GM21360 (cell line): ENCODE results near the gene MACF1.

Experiments used
- ATAC-seq: cut with Tn5 transposase; IDR thresholded peaks from one replicate; pipeline ENCODE4 v1.9.1; 2021; ENCODE audit warnings: mild to moderate bottlenecking, moderate library complexity; ENCODE audit not compliant: unreplicated experiment

Gene MACF1

DNA sequence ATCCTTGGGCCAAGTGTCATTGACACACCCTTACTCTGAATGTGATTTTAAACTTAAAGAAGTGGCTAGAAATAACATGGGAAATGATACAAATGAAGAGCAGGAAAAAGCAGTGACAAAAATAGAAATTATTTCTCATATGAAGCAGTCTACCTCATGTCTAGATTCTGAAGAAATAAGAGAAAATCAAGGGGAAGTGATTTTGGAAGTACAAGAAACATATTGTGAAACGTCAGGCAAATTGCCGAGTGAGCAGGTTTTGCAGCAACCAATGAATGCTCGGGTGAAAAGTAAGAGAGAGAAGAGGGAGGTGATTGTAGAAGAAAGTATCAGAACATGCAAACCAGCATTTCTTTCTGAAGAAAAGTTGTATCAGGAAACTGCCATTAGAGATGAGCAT, 130.7 kb downstream of the MACF1 start:
- no peak for ATAC-seq

DNA sequence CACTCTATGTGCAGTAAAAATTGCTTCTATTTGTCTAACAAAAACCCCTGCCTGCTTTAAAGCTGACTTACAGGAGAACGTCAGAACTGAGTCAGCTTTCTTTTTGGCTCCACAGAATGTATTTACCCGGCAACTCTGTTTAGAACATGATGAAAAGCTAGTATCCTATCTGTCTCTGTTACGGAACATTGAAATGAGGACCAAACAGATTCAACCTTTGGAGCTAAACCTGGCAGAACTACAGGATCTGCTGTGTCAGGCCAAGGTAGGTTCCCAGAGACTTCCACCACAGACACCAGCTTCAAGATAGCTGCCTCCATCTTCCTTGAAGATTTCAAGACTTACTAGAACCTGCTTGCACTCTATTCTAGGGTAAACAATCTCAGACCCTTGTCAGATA, 132.6 kb downstream of the MACF1 start:
- no peak for ATAC-seq

DNA sequence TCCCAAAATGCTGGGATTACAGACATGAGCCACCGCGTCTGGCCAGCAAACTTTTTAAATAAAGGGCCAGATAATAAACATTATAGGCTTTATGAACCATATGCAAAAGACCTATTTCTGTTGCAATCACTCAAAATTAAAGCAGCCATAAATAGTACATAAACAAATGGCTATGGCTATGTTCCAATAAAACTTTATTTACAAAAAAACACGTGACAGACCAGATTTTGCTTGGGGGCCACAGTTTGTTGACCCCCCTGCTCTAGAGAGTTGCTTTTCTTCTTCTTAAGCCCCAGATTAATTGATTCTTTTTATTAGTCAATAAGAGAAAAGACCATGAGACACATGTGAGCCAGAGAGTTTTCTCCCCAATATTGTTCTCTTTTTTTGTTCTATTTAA, 138.3 kb downstream of the MACF1 start:
- no peak for ATAC-seq

DNA sequence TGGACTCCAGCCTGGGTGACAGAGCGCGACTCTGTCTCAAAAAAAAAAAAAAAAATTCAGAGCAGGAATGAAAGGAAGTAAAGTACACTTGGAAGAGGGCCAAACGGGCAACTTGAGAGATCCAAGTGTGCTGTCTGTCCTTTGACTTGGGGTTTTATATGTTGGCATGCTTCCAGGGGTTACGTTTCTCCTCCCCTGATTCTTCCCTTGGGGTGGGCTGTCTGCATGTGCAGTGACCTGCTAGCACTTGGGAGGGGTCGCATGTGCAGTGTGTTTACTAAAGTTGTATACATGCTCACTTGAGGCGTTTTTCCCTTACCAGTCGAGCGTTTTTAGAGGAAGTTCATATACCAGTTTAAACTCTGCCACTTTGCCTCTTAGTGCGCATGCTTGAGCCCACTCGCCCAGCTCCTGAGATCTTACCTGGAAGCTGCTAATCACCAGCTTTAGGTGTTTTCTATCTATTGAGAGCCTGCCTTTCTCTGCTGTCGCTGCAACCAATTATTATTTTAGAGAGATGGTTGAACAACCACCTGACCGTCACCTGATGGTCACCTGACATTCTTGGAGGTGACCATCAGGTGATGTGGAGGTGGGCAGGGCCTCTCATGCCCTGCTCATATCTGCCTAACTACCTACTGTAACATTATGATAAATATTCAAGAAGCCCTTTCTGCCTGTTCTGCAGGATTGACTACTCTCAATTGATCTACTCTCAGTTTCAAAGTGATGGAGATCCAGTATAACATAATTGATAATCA, 140.1 kb downstream of the MACF1 start:
- no peak for ATAC-seq

DNA sequence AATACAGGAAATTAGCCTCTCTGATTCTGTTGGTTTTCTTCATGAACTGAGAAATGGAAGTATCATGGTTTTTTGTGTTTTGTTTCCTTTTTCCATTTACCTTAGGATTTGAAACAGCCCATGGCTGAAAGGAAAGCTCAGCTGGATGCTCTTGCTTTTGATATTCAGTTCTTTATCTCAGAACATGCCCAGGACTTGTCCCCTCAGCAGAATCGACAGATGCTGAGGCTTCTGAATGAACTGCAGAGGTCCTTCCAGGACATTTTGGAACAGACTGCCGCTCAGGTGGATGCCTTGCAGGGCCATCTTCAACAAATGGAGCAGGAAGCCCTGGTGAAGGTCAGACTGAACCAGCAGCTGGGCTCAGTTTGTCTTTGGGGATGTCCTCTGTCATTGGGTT, 142.4 kb downstream of the MACF1 start:
- no peak for ATAC-seq

DNA sequence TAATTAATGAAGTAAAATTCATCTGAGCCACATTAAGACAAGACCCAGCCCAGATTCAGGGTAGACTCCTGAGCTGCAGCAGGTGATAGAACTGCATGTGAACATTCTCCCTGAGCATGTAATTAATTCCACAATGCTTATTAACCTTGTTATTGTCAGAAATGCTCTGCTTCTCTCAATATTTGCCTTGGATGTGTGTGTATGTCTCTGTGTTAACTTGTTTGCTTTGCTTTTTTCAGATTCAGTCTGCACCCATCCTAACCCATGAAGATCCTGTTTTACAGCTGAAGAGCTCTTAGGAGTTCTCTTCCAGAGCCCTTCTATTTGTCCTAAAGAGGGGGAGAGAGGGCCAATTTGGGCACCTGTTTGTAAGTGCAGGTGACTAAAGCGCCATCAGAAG, 143.8 kb downstream of the MACF1 start:
- no peak for ATAC-seq

DNA sequence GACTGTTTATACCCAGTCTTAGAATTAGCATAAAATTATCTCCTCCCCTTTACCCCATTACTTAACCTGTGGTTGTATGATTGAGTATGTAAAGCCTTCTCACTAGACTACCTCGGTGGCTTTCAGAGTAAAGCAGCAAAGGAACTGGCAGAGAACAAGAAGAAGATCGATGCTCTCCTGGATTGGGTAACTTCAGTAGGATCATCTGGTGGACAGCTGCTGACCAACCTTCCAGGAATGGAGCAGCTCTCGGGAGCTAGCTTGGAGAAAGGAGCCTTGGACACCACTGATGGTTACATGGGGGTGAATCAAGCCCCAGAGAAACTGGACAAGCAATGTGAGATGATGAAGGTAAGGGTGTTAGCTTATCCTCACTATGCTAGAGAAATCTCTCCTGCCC, 148.4 kb downstream of the MACF1 start:
- no peak for ATAC-seq

DNA sequence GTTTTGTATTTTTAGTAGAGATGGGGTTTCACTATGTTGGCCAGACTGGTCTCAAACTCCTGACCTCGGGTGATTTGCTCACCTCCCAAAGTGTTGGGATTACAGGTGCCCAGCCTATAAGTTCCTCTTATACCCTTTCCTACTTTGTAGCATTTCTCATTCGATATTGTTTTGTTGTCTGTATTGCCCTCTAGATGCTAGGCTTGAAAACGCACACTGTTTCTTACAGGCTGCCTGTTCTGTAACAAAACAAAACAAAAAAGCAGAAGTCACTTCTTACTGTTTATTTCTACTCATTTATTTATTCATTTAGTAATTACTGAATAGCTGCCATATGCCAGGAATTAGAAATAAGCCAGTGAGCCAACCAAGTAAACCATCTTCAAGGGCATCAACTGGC, 150.1 kb downstream of the MACF1 start:
- ATAC-seq = no peak

DNA sequence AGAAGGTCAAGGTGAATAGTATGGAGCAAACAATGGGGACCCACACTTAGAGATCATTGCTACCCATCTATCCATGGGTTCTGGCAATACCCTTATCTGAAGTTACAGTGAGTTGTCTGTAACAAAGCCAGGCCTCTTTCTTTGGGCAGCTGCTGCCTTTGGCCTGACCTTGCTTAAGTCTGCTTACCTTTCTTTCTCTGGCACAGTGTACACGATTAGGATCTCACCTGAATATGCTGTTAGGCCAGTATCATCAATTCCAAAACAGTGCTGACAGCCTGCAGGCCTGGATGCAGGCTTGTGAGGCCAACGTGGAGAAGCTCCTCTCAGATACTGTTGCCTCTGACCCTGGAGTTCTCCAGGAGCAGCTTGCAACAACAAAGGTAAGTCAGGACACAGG, 154.0 kb downstream of the MACF1 start:
- ATAC-seq = no peak

DNA sequence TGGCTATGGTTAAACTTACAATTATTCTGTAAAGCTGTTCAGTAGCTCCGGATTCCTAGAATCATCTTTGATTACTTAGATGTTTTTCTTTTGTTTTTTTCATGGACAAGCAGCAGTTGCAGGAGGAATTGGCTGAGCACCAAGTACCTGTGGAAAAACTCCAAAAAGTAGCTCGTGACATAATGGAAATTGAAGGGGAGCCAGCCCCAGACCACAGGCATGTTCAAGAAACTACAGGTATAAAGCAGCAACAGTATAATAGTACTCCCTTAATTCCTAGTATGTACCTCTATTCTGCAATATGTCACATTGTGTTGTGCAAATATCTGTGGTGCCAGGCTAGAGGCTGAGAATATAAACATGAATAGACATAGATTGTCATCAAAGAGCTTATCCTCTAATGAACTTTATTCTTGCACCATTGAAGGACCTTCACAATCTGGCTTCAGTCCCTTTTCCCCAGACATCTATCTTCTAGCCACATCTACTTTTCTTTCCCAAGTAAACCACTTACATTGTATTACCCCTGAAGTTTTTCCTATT, 154.6 kb downstream of the MACF1 start:
- no peak for ATAC-seq

DNA sequence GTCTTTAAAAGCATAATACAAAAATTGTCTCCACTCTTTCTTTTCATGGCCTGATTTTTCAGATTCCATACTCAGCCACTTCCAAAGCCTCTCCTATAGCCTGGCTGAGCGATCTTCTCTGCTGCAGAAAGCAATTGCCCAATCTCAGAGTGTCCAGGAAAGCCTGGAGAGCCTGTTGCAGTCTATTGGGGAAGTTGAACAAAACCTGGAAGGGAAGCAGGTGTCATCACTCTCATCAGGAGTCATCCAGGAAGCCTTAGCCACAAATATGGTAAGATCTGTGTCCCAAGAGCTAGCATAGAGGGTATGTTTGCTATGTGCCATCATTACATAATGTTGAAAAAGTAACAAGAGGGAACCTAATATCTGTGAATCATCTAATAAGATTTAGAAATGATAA, 156.2 kb downstream of the MACF1 start:
- no peak for ATAC-seq

DNA sequence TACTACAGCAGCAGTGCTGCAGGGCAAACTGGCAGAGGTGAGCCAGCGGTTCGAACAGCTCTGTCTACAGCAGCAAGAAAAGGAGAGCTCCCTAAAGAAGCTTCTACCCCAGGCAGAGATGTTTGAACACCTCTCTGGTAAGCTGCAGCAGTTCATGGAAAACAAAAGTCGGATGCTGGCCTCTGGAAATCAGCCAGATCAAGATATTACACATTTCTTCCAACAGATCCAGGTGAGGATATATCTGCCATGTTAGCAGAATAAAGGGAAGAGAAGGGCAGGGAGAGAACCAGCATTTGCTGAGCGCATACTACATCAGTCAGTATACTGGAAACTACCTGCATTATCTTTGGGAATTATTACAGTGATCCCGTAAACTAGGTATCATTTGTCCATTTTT, 157.0 kb downstream of the MACF1 start:
- ATAC-seq = no peak

DNA sequence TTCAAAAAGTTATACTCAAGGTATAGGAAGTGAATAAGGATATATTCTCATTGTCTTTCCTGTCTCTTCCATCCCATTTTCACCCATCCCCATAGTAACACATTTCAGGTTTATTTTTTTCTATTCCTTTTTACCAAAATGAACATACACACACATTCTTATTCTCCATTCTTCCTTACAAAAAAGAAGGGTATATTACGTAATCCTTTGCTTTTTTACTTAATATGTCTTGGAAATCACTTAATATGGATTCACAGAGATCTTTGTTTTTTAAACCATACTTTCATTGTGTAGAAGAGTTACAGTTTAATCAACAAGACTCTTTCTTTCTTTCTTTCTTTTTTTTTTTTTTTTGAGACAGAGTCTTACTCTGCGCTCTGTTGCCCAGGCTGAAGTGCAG, 158.8 kb downstream of the MACF1 start:
- ATAC-seq = no peak

DNA sequence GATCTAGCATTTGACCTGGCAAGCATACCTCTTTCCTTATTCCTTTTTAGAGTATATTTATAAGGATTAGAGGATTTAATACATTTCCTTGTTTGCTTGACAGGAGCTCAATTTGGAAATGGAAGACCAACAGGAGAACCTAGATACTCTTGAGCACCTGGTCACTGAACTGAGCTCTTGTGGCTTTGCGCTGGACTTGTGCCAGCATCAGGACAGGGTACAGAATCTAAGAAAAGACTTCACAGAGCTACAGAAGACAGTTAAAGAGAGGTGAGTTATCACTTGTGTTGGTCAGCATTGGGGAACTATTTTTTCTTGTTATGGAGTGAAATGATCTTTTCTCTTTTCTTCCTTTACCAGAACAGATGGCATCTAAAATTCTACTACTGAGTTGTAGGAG, 163.6 kb downstream of the MACF1 start:
- no peak for ATAC-seq

DNA sequence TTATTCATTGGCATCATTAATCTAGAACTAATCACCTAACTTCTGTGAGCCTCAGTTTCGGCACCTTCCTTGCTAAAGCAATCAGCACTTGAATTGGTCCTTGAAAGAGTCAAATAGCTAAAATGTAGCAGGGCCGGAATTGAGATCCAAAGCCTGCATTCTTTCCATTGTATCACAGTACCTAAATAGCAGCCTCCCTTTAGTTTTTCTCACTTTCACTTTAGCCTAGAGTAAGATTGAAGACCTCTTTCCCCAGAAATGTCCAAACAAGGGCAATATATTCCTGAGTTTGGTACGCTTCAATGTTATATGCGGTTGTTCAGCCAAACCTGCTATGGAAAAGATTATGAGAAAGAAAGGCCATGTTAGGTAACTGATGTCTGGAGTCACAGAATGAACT, 165.1 kb downstream of the MACF1 start:
- no peak for ATAC-seq

DNA sequence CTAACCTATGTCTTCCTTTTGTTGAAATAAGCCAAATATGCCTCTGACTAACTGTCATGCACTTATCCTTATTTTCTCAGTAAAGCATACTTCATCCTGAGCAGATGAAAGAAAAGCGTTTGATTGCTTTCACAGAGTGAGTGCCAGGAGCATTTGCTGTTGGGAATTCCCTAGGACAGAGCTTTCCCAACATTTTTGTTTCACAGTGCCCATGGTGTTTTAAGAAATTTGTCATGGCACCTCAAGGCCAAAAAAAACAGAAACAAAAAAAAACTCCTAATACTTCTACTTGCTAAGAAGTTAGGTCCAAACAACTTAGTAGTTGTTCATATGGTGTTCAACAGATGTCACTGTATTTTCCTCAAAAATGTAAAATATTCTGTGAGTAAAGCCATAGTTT, 166.1 kb downstream of the MACF1 start:
- no peak for ATAC-seq

DNA sequence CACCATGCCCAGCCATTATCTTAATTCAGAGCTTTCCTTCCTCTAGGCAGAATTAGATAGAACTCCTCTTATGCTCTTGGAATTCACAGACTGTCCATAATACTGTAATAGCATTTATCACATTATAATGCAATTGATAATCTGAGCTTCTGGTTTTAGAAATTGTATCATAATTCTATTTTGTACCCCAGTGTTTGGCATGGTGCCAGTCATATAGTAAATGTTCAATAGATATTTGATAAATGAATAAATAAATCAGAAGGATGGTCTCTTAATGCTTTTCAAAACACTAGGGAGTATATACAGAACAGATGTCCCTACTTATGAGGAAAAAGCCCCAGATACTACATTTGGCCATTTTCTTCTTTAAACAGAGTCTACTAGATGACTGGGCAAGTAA, 167.6 kb downstream of the MACF1 start:
- ATAC-seq = no peak

DNA sequence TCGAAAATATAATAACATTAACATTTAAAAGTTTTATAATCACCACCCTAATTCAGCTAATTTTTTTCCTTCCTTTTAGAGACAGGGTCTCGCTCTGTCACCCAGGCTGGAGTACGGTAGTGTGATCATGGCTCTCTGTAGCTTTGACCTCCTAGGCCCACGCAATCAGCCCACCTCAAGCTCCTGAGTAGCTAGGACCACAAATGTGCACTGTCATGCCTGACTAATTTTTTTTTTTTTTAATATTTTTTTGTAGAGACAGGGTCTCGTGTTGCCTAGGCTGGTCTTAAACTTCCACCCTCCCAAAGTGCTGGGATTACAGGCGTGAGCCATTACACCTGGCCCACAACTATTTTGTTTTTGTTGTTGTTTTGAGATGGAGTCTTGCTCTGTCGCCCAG, 172.2 kb downstream of the MACF1 start:
- no peak for ATAC-seq

DNA sequence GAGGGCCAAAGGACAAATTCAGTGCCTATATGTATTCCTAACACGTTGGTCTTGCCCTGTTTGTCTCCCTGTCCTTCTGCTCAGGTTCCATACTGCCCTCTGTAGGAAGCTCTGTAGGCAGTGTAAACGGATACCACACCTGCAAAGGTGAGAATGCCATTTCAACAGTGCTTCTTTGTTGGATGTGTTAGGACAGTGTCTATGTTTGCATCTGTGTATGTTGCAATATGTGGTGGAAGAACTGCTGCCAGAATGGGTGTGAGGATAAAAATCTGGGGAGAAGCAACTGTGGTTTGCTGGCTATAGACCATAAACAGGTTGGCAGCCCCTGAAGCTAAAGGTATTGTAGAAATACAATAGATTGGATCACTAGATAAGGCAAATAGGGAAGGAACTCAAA, 173.9 kb downstream of the MACF1 start:
- ATAC-seq = no peak

DNA sequence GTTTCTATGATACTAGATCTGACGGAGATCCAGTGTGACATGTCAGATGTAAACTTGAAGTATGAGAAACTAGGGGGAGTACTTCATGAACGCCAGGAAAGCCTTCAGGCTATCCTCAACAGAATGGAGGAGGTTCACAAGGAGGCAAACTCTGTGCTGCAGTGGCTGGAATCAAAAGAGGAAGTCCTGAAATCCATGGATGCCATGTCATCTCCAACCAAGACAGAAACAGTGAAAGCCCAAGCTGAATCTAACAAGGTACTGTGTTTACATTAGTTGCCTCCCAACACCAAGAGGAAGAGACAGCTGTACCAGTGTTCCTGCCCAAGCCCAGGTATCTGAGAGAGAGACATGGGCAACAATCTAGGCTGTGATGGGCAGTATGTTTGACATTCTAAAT, 174.7 kb downstream of the MACF1 start:
- no peak for ATAC-seq

DNA sequence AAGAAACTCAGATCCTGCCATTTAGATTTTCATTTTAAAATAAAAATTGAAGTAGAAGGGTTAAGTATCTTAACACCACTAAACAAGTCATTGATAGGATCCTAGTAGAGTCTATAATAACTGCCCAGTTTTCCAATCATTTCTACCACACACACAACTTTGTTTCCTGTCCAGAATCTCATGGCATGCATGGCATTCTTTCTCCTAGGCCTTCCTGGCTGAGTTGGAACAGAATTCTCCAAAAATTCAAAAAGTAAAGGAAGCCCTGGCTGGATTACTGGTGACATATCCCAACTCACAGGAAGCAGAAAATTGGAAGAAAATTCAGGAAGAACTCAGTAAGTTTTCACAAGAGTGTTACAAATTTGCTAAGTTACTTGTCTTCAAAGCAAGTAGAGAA, 175.5 kb downstream of the MACF1 start:
- no peak for ATAC-seq

DNA sequence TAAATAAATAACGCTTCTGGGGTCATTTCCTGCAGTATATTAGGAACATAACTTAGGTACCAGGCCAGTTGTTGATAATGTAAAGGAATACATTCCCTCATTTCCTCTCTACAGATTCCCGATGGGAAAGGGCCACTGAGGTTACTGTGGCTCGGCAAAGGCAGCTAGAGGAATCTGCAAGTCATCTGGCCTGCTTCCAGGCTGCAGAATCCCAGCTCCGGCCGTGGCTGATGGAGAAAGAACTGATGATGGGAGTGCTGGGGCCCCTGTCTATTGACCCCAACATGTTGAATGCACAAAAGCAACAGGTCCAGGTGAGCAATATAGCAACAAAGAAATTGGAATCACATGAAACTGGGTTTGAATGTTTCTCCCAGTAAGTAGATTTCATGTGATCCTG, 177.3 kb downstream of the MACF1 start:
- no peak for ATAC-seq

DNA sequence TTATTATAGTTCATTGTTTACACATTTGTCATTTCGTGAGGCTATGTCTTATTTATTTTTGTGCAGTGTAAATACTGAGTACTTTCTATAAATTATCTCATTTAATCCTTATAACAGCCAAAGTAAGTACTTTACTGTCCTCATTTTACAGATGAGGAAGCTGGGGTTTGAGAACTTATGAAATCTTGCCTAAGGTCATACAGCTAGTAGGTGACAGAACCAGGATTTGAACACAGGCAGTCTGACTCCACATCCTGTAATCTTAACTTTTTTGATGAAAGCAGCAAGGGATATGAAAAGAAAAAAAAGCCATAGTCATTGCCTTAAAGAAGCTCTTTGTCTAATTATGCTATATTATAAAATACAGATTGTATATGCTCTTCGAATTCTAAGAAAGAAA, 179.8 kb downstream of the MACF1 start:
- ATAC-seq = no peak
